Loucy (cell line): ENCODE data around the gene C5orf34.
A peak's percentile ranks its signal among the peaks of the same experiment; 100 is the strongest.

Experiments used
- H2AFZ ChIP-seq: fragments of 200-600 bp; sonication (generic); 2 replicates; pipeline ENCODE4 v1.6.0; 2016; ENCODE audit warnings: antibody characterized with exemption, mild to moderate bottlenecking, low read length, moderate library complexity
- H3F3A ChIP-seq: fragments of 200-600 bp; 2 replicates; pipeline ENCODE4 v1.6.0; 2016; ENCODE audit warnings: antibody characterized with exemption, low read depth, mild to moderate bottlenecking
- H3K27me3 ChIP-seq: fragments of 200-600 bp; sonication (generic); 2 replicates; pipeline ENCODE4 v1.6.1; 2014; ENCODE audit warnings: low read length, mild to moderate bottlenecking; ENCODE audit not compliant: insufficient read depth, poor library complexity, severe bottlenecking
- H3K36me3 ChIP-seq: fragments of 200-600 bp; sonication (generic); 2 replicates; pipeline ENCODE4 v1.6.1; 2016; ENCODE audit warnings: low read length; ENCODE audit not compliant: insufficient read depth
- H3K4me1 ChIP-seq: fragments of 200-600 bp; sonication (generic); 2 replicates; pipeline ENCODE4 v1.5.1; 2014; ENCODE audit warnings: low read length, mild to moderate bottlenecking; ENCODE audit not compliant: insufficient read depth, poor library complexity, severe bottlenecking
- H3K4me2 ChIP-seq: fragments of 200-600 bp; sonication (generic); 2 replicates; pipeline ENCODE4 v1.6.0; 2014; ENCODE audit warnings: antibody characterized with exemption, low read length, low read depth, mild to moderate bottlenecking; ENCODE audit not compliant: poor library complexity, severe bottlenecking
- H3K4me3 ChIP-seq: fragments of 200-600 bp; sonication (generic); 2 replicates; pipeline ENCODE4 v1.5.1; 2014; ENCODE audit warnings: low read length, mild to moderate bottlenecking, mixed read lengths; ENCODE audit not compliant: poor library complexity, severe bottlenecking
- H3K79me2 ChIP-seq: fragments of 200-600 bp; sonication (generic); 2 replicates; pipeline ENCODE4 v1.6.1; 2014; ENCODE audit warnings: low read length; ENCODE audit not compliant: insufficient read depth
- H3K9ac ChIP-seq: fragments of 200-600 bp; sonication (generic); 2 replicates; pipeline ENCODE4 v1.6.0; 2014; ENCODE audit warnings: mild to moderate bottlenecking, low read depth, low read length, moderate library complexity; ENCODE audit not compliant: poor library complexity, severe bottlenecking
- H3K9me2 ChIP-seq: fragments of 200-600 bp; sonication (generic); replicated peaks from 2 replicates; pipeline ENCODE4 v1.6.1; 2016; ENCODE audit warnings: low read depth, low read length, mixed read lengths
- H3K9me3 ChIP-seq: fragments of 200-600 bp; sonication (generic); 2 replicates; pipeline ENCODE4 v1.6.1; 2014; ENCODE audit warnings: mild to moderate bottlenecking, antibody characterized with exemption, low read length, low read depth; ENCODE audit not compliant: insufficient read depth
- H4K20me1 ChIP-seq: fragments of 200-600 bp; sonication (generic); 2 replicates; pipeline ENCODE4 v1.6.0; 2014; ENCODE audit warnings: antibody characterized with exemption, low read length, mild to moderate bottlenecking; ENCODE audit not compliant: insufficient read depth, poor library complexity, severe bottlenecking
- CTCF ChIP-seq: fragments of 200-600 bp; sonication (generic); conservative IDR thresholded peaks from 2 replicates; pipeline ENCODE4 v1.5.1; 2014; ENCODE audit warnings: mild to moderate bottlenecking, antibody characterized with exemption, low read length
- EZH2phosphoT487 ChIP-seq: fragments of 200-600 bp; IDR thresholded peaks from 2 replicates; pipeline ENCODE4 v1.6.1; 2018; ENCODE audit warnings: antibody characterized with exemption, mild to moderate bottlenecking, moderate library complexity, borderline replicate concordance

Gene C5orf34

GRCh38 chr5:43520615-43521014 is 5.7 kb upstream of the C5orf34 start:
- Histone ChIP-seq H4K20me1 (no peaks in the 10 kb centered on the region), H2AFZ (no peak overlapping the region), H3K4me1 (peaks cover 5% of the 10 kb centered on the region), H3K36me3 (peaks cover 17% of the 10 kb centered on the region; the same call in 1 of the 2 replicates), H3K79me2 (peaks cover 6% of the 10 kb centered on the region), H3K9me2 (no peaks in the 10 kb centered on the region), H3K4me3 (no peak overlapping the region), H3K27me3 (no peaks in the 10 kb centered on the region), H3K4me2 (no peak overlapping the region), H3F3A (no peaks in the 10 kb centered on the region), H3K9ac (no peak overlapping the region), H3K9me3 (no peaks in the 10 kb centered on the region)
- TF ChIP-seq CTCF = no peak
- TF ChIP-seq EZH2phosphoT487 = no peak

GRCh38 chr5:43515678-43516048 is 715 bp upstream of the C5orf34 start:
- peaks cover 5% of the 10 kb centered on the region for H4K20me1 ChIP-seq
- H3K4me3 ChIP-seq = peak overlapping the region; percentile 76
- no peaks in the 10 kb centered on the region for H3F3A ChIP-seq
- H3K9me3 ChIP-seq = no peaks in the 10 kb centered on the region
- no peak for TF ChIP-seq CTCF
- no peak for TF ChIP-seq EZH2phosphoT487
- H3K27me3 ChIP-seq = no peaks in the 10 kb centered on the region
- peaks cover 26% of the 10 kb centered on the region for H3K4me1 ChIP-seq
- peak overlapping the region; percentile 85 for H2AFZ ChIP-seq
- H3K9me2 ChIP-seq = no peaks in the 10 kb centered on the region
- H3K4me2 ChIP-seq = peak overlapping the region; percentile 92
- H3K36me3 ChIP-seq = no peaks in the 10 kb centered on the region
- H3K9ac ChIP-seq = peak overlapping the region; percentile 84
- H3K79me2 ChIP-seq = peaks cover 39% of the 10 kb centered on the region

GRCh38 chr5:43514471-43514815 is 505 bp downstream of the C5orf34 start:
- no peak for TF ChIP-seq CTCF
- TF ChIP-seq EZH2phosphoT487 = no peak
- H3K79me2 ChIP-seq = peaks cover 39% of the 10 kb centered on the region

More at GRCh38 chr5:43514471-43514815, 505 bp downstream of the C5orf34 start:
- Histone ChIP-seq H3K9me2 (no peaks in the 10 kb centered on the region), H4K20me1 (peaks cover 5% of the 10 kb centered on the region), H3K4me2 (peak overlapping the region; percentile 87), H3K9ac (peak overlapping the region; percentile 84), H3F3A (no peaks in the 10 kb centered on the region), H3K9me3 (no peaks in the 10 kb centered on the region), H3K4me3 (peak overlapping the region; percentile 76), H3K36me3 (no peaks in the 10 kb centered on the region), H3K4me1 (peaks cover 26% of the 10 kb centered on the region), H3K27me3 (no peaks in the 10 kb centered on the region), H2AFZ (peak overlapping the region; percentile 85)
